ENCODE results near the gene BNIP3.

Gene BNIP3

GRCh38 chr10:131936736-131937135 is 45.0 kb downstream of the BNIP3 start:
- TF ChIP-seq CTCF (IDR thresholded peaks at IDR 0.05) (no peak), ZFX (IDR thresholded peaks at IDR 0.05; ENCODE audit: borderline replicate concordance) (no peak)
- H3K27ac ChIP-seq: no peak overlapping the region

- H3K27ac ChIP-seq: no peak overlapping the region
- TF ChIP-seq CTCF (IDR thresholded peaks at IDR 0.05) (no peak), ZFX (IDR thresholded peaks at IDR 0.05; ENCODE audit: borderline replicate concordance) (no peak)
These were observed 45.4 kb downstream of the BNIP3 start for GRCh38 chr10:131936294-131936693.

DNA sequence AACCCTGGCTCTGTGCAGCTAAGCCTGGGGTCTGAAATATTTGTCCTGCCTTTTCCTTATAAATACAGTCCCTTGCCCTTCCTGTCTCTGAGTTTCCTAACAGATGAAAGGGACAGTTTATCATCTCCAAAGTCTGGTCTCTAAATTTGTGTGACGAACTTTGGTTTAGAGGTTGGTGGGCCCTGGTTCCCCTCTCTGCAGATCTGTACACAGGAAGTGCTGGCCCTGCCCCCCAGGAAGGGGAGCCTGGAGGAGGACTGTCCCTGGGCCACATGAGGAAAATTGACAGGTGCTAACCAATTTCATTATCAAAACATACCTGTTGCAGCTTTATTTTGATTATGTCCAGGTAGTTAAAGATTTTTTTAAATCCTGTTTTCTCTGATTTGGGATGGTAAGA is 46.5 kb downstream of the BNIP3 start:
- TF ChIP-seq CTCF (IDR thresholded peaks at IDR 0.05) (no peak), ZFX (IDR thresholded peaks at IDR 0.05; ENCODE audit: borderline replicate concordance) (no peak)
- H3K27ac ChIP-seq: no peak overlapping the region

DNA sequence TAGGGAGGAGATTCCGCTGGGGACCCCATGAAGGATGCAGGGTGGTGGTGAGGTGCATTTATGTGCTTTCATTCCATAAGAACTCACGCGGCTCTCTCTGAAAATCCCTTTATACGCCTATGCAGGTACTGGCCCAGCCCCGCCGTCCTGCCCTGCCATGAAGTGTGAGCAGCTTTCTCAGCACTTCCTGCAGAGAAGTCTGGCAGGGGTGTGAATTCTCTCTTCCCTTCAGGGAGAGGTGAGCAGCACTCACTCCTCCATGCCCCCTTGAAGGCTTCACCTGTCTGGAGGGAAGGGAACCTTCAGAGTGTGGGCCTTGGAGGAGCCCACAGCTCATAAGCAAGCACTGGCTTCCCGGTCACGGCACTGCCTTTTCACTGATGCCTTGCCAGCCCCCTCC is 47.0 kb downstream of the BNIP3 start:
- H3K27ac ChIP-seq: no peak overlapping the region
- TF ChIP-seq ZFX (IDR thresholded peaks at IDR 0.05; ENCODE audit: borderline replicate concordance): no peak
- TF ChIP-seq CTCF (IDR thresholded peaks at IDR 0.05): no peak

GRCh38 chr10:131933696-131934086 is 48.0 kb downstream of the BNIP3 start:
- TF ChIP-seq ZFX (IDR thresholded peaks at IDR 0.05; ENCODE audit: borderline replicate concordance) (no peak), CTCF (IDR thresholded peaks at IDR 0.05) (no peak)

DNA sequence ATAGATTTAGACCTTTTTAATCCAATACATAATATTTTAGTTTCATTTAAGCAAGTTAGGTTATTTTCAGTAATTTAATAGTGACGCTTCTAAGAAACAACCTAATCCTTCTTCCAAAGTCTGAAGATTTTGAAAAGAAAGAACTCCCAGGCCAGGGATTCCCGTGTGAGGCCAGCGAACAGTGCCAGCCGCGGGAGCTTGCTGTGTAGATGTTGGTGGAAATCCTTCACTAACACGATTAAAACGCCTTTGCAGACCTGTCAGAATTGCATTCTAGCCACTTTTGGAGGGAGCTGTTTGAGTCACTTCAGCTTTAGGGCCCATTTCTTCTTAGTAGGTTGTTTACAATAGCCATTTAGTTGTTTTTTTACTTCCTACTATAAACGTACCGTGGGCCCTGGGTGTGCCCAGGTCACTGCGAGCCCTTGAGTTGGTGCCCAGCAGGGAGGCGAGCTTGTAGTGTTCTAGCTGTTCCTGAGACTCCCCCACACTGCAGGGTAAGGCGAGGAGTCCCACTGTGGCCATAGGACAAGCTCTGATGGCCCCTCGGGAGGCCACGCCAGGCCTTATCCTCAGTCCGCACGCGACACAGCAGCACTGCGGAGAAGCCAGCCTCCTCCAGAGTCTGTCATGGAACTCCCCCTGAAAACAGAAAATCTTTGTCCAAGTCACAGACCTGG is 48.6 kb downstream of the BNIP3 start:
- H3K27ac ChIP-seq: no peak overlapping the region
- TF ChIP-seq ZFX (IDR thresholded peaks at IDR 0.05; ENCODE audit: borderline replicate concordance) (no peak), CTCF (IDR thresholded peaks at IDR 0.05) (no peak)

More at GRCh38 chr10:131933696-131934086, 48.0 kb downstream of the BNIP3 start:
- no peak overlapping the region for H3K27ac ChIP-seq

GRCh38 chr10:131931981-131932380 is 49.7 kb downstream of the BNIP3 start:
- TF ChIP-seq ZFX (IDR thresholded peaks at IDR 0.05; ENCODE audit: borderline replicate concordance) (no peak), CTCF (IDR thresholded peaks at IDR 0.05) (no peak)
- no peak overlapping the region for H3K27ac ChIP-seq
